HEK293 (cell line): ENCODE data around the gene KIDINS220.

Experiments used
- EGR2 ChIP-seq: fragments of 450-650 bp; formaldehyde crosslinking; IDR thresholded peaks from 2 replicates; pipeline ENCODE4 v1.5.1; 2016; ENCODE audit warnings: low read depth, missing biosample characterization, missing genetic modification characterization
- FEZF1 ChIP-seq: fragments of 450-650 bp; formaldehyde crosslinking; IDR thresholded peaks from 2 replicates; pipeline ENCODE4 v1.5.1; 2016; ENCODE audit warnings: missing biosample characterization, missing genetic modification characterization
- GLIS1 ChIP-seq: fragments of 450-650 bp; formaldehyde crosslinking; IDR thresholded peaks from 2 replicates; pipeline ENCODE4 v1.5.1; 2016; ENCODE audit warnings: missing biosample characterization, missing genetic modification characterization
- KLF7 ChIP-seq: fragments of 450-650 bp; formaldehyde crosslinking; IDR thresholded peaks from 2 replicates; pipeline ENCODE4 v1.5.1; 2016; ENCODE audit warnings: missing biosample characterization, missing genetic modification characterization, borderline replicate concordance
- KLF8 ChIP-seq: fragments of 450-650 bp; formaldehyde crosslinking; IDR thresholded peaks from 2 replicates; pipeline ENCODE4 v1.5.1; 2016; ENCODE audit warnings: missing biosample characterization, missing genetic modification characterization
- REPIN1 ChIP-seq: fragments of 450-650 bp; formaldehyde crosslinking; IDR thresholded peaks from 2 replicates; pipeline ENCODE4 v1.5.1; 2017; ENCODE audit warnings: missing biosample characterization, missing genetic modification characterization, low read depth
- SCRT1 ChIP-seq: fragments of 450-650 bp; formaldehyde crosslinking; IDR thresholded peaks from 2 replicates; pipeline ENCODE4 v1.5.1; 2016; ENCODE audit warnings: missing biosample characterization, missing genetic modification characterization, borderline replicate concordance
- YY1 ChIP-seq: fragments of 450-650 bp; formaldehyde crosslinking; IDR thresholded peaks from 2 replicates; pipeline ENCODE4 v1.5.1; 2018; ENCODE audit warnings: missing biosample characterization, missing genetic modification characterization
- ZNF157 ChIP-seq: fragments of 450-650 bp; formaldehyde crosslinking; IDR thresholded peaks from 2 replicates; pipeline ENCODE4 v1.5.1; 2016; ENCODE audit warnings: missing biosample characterization, missing genetic modification characterization
- ZNF169 ChIP-seq: fragments of 450-650 bp; formaldehyde crosslinking; IDR thresholded peaks from 2 replicates; pipeline ENCODE4 v1.5.1; 2016; ENCODE audit warnings: missing biosample characterization, missing genetic modification characterization
- ZNF184 ChIP-seq: fragments of 450-650 bp; IDR thresholded peaks from 2 replicates; pipeline ENCODE4 v1.5.1; 2018; ENCODE audit warnings: missing biosample characterization, mild to moderate bottlenecking, missing genetic modification characterization
- ZNF2 ChIP-seq: fragments of 450-650 bp; formaldehyde crosslinking; IDR thresholded peaks from 2 replicates; pipeline ENCODE4 v1.5.1; 2016; ENCODE audit warnings: missing biosample characterization, missing genetic modification characterization
- ZNF24 ChIP-seq: fragments of 450-650 bp; formaldehyde crosslinking; IDR thresholded peaks from 2 replicates; pipeline ENCODE4 v1.5.1; 2016; ENCODE audit warnings: missing biosample characterization, missing genetic modification characterization
- ZNF423 ChIP-seq: fragments of 450-650 bp; formaldehyde crosslinking; IDR thresholded peaks from 2 replicates; pipeline ENCODE4 v1.5.1; 2016; ENCODE audit warnings: missing biosample characterization, missing genetic modification characterization
- ZNF473 ChIP-seq: fragments of 450-650 bp; formaldehyde crosslinking; IDR thresholded peaks from 2 replicates; pipeline ENCODE4 v1.5.1; 2017; ENCODE audit warnings: missing biosample characterization, missing genetic modification characterization
- ZNF530 ChIP-seq: fragments of 450-650 bp; formaldehyde crosslinking; IDR thresholded peaks from 2 replicates; pipeline ENCODE4 v1.5.1; 2016; ENCODE audit warnings: low read depth, missing biosample characterization, missing genetic modification characterization
- ZNF544 ChIP-seq: fragments of 450-650 bp; formaldehyde crosslinking; IDR thresholded peaks from 2 replicates; pipeline ENCODE4 v1.5.0; 2017; ENCODE audit warnings: missing biosample characterization, missing genetic modification characterization
- ZNF555 ChIP-seq: fragments of 450-650 bp; formaldehyde crosslinking; conservative IDR thresholded peaks from 2 replicates; pipeline ENCODE4 v1.5.1; 2017; ENCODE audit warnings: missing biosample characterization, mild to moderate bottlenecking, missing genetic modification characterization, inconsistent platforms
- ZNF585B ChIP-seq: fragments of 450-650 bp; formaldehyde crosslinking; IDR thresholded peaks from 2 replicates; pipeline ENCODE4 v1.5.1; 2016; ENCODE audit warnings: missing biosample characterization, missing genetic modification characterization
- ZNF623 ChIP-seq: fragments of 450-650 bp; formaldehyde crosslinking; IDR thresholded peaks from 2 replicates; pipeline ENCODE4 v1.5.1; 2016; ENCODE audit warnings: missing biosample characterization, missing genetic modification characterization
- ZNF768 ChIP-seq: fragments of 450-650 bp; formaldehyde crosslinking; IDR thresholded peaks from 2 replicates; pipeline ENCODE4 v1.5.1; 2018; ENCODE audit warnings: missing biosample characterization, mild to moderate bottlenecking, missing genetic modification characterization
- TF ChIP-seq, protein P1 (sequence below): fragments of 450-650 bp; formaldehyde crosslinking; IDR thresholded peaks from 2 replicates; pipeline ENCODE4 v1.5.1; 2016; ENCODE audit warnings: missing biosample characterization, missing genetic modification characterization
- TF ChIP-seq, protein P2 (sequence below): fragments of 450-650 bp; formaldehyde crosslinking; IDR thresholded peaks from 2 replicates; pipeline ENCODE4 v1.5.1; 2016; ENCODE audit warnings: missing biosample characterization, missing genetic modification characterization
- TF ChIP-seq, protein P3 (sequence below): fragments of 450-650 bp; formaldehyde crosslinking; conservative IDR thresholded peaks from 2 replicates; pipeline ENCODE4 v1.5.1; 2016; ENCODE audit warnings: low read depth, missing biosample characterization, missing genetic modification characterization
- TF ChIP-seq, protein P4 (sequence below): fragments of 450-650 bp; formaldehyde crosslinking; IDR thresholded peaks from 2 replicates; pipeline ENCODE4 v1.5.1; 2017; ENCODE audit warnings: missing biosample characterization, missing genetic modification characterization
- TF ChIP-seq, protein P5 (sequence below): fragments of 450-650 bp; formaldehyde crosslinking; IDR thresholded peaks from 2 replicates; pipeline ENCODE4 v1.5.1; 2016; ENCODE audit warnings: missing biosample characterization, missing genetic modification characterization

KIDINS220 gene

DNA sequence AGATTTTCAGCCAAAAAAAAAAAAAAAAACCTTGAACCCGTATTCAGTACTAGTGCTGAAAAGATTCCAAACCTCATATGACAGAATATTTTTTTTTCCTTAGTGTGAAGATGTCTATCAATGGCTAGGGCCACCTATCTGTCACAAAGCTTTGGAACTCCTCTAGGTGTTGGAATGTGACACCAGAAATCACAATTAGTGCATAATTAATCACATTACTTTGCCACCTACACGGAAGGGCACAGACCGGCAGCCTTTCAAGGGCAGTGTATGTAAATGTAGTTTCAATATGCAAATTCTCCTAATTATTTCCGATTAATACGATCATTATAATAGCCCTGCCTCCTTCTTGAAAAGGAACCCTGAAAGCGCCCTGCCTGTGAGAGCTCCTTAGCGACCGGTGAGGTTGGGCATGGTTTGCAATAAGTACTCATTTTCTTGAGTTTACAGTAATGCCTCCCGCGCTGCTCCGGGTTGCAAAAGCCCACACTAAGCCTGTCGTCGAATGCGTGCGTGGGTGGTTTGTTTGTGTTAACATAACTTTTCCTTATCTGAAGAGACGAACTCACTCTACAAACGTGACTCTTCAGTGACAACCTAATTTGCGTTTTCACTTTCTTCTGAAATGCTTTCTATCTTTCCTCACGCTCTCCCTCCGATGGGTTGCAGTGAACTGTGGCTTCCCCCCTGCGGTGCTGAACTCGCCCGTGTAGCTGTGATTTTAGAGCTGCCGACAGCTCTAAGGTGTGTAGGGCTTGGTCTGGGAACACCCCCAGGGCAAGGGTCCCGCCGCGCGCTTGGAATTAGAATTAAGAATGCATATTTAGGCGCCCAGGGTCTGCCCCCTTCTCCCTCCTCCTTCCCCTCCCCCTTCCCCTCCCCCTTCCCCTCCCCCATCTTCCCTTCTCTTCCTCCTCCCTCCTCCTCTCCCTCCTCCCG, 156.3 kb downstream of the KIDINS220 start (continued):
- TF ChIP-seq, protein P1, sequence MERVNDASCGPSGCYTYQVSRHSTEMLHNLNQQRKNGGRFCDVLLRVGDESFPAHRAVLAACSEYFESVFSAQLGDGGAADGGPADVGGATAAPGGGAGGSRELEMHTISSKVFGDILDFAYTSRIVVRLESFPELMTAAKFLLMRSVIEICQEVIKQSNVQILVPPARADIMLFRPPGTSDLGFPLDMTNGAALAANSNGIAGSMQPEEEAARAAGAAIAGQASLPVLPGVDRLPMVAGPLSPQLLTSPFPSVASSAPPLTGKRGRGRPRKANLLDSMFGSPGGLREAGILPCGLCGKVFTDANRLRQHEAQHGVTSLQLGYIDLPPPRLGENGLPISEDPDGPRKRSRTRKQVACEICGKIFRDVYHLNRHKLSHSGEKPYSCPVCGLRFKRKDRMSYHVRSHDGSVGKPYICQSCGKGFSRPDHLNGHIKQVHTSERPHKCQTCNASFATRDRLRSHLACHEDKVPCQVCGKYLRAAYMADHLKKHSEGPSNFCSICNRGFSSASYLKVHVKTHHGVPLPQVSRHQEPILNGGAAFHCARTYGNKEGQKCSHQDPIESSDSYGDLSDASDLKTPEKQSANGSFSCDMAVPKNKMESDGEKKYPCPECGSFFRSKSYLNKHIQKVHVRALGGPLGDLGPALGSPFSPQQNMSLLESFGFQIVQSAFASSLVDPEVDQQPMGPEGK (tag by site-specific recombination): peak; percentile 66
- TF ChIP-seq ZNF423 (no peak), KLF7 (no peak), FEZF1 (tag by site-specific recombination) (peak; percentile 67), ZNF24 (tag by site-specific recombination) (peak; percentile 71; the same call in 1 of the 2 replicates), ZNF473 (no peak), KLF8 (tag by site-specific recombination) (peak; percentile 47; the same call in 1 of the 2 replicates), ZNF585B (no peak), YY1 (no peak), REPIN1 (tag by site-specific recombination) (no peak), ZNF184 (no peak), GLIS1 (tag by site-specific recombination) (peak; percentile 96), EGR2 (tag by site-specific recombination) (peak; percentile 81), ZNF169 (no peak), ZNF157 (no peak), ZNF555 (tag by site-specific recombination) (no peak), ZNF2 (tag by site-specific recombination) (peak; percentile 69; the same call in 1 of the 2 replicates), SCRT1 (tag by site-specific recombination) (no peak), ZNF530 (tag by site-specific recombination) (no peak), ZNF544 (no peak), ZNF768 (tag by site-specific recombination) (no peak), ZNF623 (tag by site-specific recombination) (no peak)
- TF ChIP-seq, protein P2, sequence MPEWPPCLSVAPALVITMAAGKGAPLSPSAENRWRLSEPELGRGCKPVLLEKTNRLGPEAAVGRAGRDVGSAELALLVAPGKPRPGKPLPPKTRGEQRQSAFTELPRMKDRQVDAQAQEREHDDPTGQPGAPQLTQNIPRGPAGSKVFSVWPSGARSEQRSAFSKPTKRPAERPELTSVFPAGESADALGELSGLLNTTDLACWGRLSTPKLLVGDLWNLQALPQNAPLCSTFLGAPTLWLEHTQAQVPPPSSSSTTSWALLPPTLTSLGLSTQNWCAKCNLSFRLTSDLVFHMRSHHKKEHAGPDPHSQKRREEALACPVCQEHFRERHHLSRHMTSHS: no peak
- TF ChIP-seq, protein P3, sequence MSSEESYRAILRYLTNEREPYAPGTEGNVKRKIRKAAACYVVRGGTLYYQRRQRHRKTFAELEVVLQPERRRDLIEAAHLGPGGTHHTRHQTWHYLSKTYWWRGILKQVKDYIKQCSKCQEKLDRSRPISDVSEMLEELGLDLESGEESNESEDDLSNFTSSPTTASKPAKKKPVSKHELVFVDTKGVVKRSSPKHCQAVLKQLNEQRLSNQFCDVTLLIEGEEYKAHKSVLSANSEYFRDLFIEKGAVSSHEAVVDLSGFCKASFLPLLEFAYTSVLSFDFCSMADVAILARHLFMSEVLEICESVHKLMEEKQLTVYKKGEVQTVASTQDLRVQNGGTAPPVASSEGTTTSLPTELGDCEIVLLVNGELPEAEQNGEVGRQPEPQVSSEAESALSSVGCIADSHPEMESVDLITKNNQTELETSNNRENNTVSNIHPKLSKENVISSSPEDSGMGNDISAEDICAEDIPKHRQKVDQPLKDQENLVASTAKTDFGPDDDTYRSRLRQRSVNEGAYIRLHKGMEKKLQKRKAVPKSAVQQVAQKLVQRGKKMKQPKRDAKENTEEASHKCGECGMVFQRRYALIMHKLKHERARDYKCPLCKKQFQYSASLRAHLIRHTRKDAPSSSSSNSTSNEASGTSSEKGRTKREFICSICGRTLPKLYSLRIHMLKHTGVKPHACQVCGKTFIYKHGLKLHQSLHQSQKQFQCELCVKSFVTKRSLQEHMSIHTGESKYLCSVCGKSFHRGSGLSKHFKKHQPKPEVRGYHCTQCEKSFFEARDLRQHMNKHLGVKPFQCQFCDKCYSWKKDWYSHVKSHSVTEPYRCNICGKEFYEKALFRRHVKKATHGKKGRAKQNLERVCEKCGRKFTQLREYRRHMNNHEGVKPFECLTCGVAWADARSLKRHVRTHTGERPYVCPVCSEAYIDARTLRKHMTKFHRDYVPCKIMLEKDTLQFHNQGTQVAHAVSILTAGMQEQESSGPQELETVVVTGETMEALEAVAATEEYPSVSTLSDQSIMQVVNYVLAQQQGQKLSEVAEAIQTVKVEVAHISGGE (tag by site-specific recombination): no peak
- TF ChIP-seq, protein P4, sequence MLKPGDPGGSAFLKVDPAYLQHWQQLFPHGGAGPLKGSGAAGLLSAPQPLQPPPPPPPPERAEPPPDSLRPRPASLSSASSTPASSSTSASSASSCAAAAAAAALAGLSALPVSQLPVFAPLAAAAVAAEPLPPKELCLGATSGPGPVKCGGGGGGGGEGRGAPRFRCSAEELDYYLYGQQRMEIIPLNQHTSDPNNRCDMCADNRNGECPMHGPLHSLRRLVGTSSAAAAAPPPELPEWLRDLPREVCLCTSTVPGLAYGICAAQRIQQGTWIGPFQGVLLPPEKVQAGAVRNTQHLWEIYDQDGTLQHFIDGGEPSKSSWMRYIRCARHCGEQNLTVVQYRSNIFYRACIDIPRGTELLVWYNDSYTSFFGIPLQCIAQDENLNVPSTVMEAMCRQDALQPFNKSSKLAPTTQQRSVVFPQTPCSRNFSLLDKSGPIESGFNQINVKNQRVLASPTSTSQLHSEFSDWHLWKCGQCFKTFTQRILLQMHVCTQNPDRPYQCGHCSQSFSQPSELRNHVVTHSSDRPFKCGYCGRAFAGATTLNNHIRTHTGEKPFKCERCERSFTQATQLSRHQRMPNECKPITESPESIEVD (tag by site-specific recombination): peak; percentile 96
- TF ChIP-seq, protein P5, sequence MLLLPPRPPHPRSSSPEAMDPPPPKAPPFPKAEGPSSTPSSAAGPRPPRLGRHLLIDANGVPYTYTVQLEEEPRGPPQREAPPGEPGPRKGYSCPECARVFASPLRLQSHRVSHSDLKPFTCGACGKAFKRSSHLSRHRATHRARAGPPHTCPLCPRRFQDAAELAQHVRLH (tag by site-specific recombination): 0 out of 2 replicates have a peak, but pooled peaks have one; percentile 56
